HepG2 (cell line): ENCODE results near the gene GPS1. TPM values are rescaled to one million over a fixed set of nuclear protein-coding genes. Genes with fewer than 3 reads are reported as not detected.

Experiments used
- EP300 ChIP-seq, 3 experiments: sonication (generic) in 1 of 3; formaldehyde crosslinking in 1 of 3; IDR thresholded peaks; 2 replicates each; pipeline versions ENCODE4 v1.5.1 to v1.6.1; 2011 to 2020; ENCODE audit warnings: low read depth in 2 of 3, low read length in 2 of 3, borderline replicate concordance in 1 of 3, improper control_type of control experiment in 1 of 3, mild to moderate bottlenecking in 1 of 3, missing genetic modification reagents in 1 of 3, moderate library complexity in 1 of 3
- GTF3A ChIP-seq: sonication (generic); formaldehyde crosslinking; conservative IDR thresholded peaks from 2 replicates; pipeline ENCODE4 v1.4.0; 2020; ENCODE audit warnings: mild to moderate bottlenecking, missing genetic modification reagents
- IKZF1 ChIP-seq: fragments of 450-650 bp; IDR thresholded peaks from 2 replicates; pipeline ENCODE4 v1.7.1; 2016
- JUNB ChIP-seq: sonication (generic); formaldehyde crosslinking; IDR thresholded peaks from 2 replicates; pipeline ENCODE4 v1.8.0; 2022; ENCODE audit warnings: missing genetic modification reagents, mild to moderate bottlenecking, borderline replicate concordance
- MAZ ChIP-seq, 2 experiments: sonication (generic) in 1 of 2; formaldehyde crosslinking in 1 of 2; IDR thresholded peaks; 2 replicates each; pipeline versions ENCODE4 v1.5.0 to v1.6.1; 2012 to 2020; ENCODE audit warnings: low read depth in 2 of 2, mild to moderate bottlenecking in 2 of 2, borderline replicate concordance in 1 of 2, improper control_type of control experiment in 1 of 2, low read length in 1 of 2, missing genetic modification reagents in 1 of 2, moderate library complexity in 1 of 2
- MEIS1 ChIP-seq: sonication (generic); formaldehyde crosslinking; IDR thresholded peaks from 2 replicates; pipeline ENCODE4 v1.9.0; 2021; ENCODE audit warnings: mild to moderate bottlenecking, missing genetic modification reagents, moderate library complexity, borderline replicate concordance
- MIER3 ChIP-seq: IDR thresholded peaks from 2 replicates; pipeline ENCODE4 v1.6.1; 2016; ENCODE audit warnings: missing compliant biosample characterization, borderline replicate concordance
- PAX8 ChIP-seq: sonication (generic); formaldehyde crosslinking; IDR thresholded peaks from 2 replicates; pipeline ENCODE4 v1.8.0; 2022; ENCODE audit warnings: mild to moderate bottlenecking, missing genetic modification reagents, borderline replicate concordance
- POLR2G ChIP-seq: fragments of 200-400 bp; formaldehyde crosslinking; IDR thresholded peaks from 2 replicates; pipeline ENCODE4 v1.6.1; 2018; ENCODE audit warnings: mild to moderate bottlenecking, low read depth, low read length, moderate library complexity
- SOX6 ChIP-seq, 2 experiments: fragments of 450-650 bp in 1 of 2; sonication (generic) in 1 of 2; formaldehyde crosslinking in 1 of 2; IDR thresholded peaks; 2 replicates each; pipeline versions ENCODE4 v1.4.0 to v1.6.1; 2017 to 2020; ENCODE audit warnings: antibody characterized with exemption in 1 of 2, mild to moderate bottlenecking in 1 of 2, missing genetic modification reagents in 1 of 2
- ZBTB21 ChIP-seq: sonication (generic); formaldehyde crosslinking; IDR thresholded peaks from 2 replicates; pipeline ENCODE4 v1.4.0; 2020; ENCODE audit warnings: missing genetic modification reagents
- ZBTB7A ChIP-seq: sonication (generic); formaldehyde crosslinking; IDR thresholded peaks from 2 replicates; pipeline ENCODE4 v1.8.0; 2022; ENCODE audit warnings: mild to moderate bottlenecking, missing genetic modification reagents
- ZNF205 ChIP-seq: IDR thresholded peaks from 2 replicates; pipeline ENCODE4 v1.6.1; 2018; ENCODE audit warnings: missing biosample characterization, missing genetic modification reagents
- ZNF329 ChIP-seq: sonication (generic); formaldehyde crosslinking; IDR thresholded peaks from 2 replicates; pipeline ENCODE4 v1.9.0; 2021; ENCODE audit warnings: low read depth, mild to moderate bottlenecking, missing genetic modification reagents
- ZNF354B ChIP-seq: sonication (generic); formaldehyde crosslinking; IDR thresholded peaks from 2 replicates; pipeline ENCODE4 v1.8.0; 2022; ENCODE audit warnings: mild to moderate bottlenecking, missing genetic modification reagents
- ZNF549 ChIP-seq: sonication (generic); formaldehyde crosslinking; IDR thresholded peaks from 2 replicates; pipeline ENCODE4 v1.5.0; 2020; ENCODE audit warnings: missing genetic modification reagents
- ZNF570 ChIP-seq: sonication (generic); formaldehyde crosslinking; IDR thresholded peaks from 2 replicates; pipeline ENCODE4 v1.4.0; 2020; ENCODE audit warnings: mild to moderate bottlenecking, missing genetic modification reagents, borderline replicate concordance
- ZNF598 ChIP-seq: sonication (generic); formaldehyde crosslinking; IDR thresholded peaks from 2 replicates; pipeline ENCODE4 v1.5.1; 2020; ENCODE audit warnings: mild to moderate bottlenecking, missing genetic modification reagents, borderline replicate concordance
- ZSCAN29 ChIP-seq: sonication (generic); formaldehyde crosslinking; conservative IDR thresholded peaks from 2 replicates; pipeline ENCODE4 v1.4.0; 2020; ENCODE audit warnings: mild to moderate bottlenecking, missing genetic modification reagents
- polyA plus RNA-seq, 8 experiments: library from polyadenylated mRNA; depleted of rRNA in 3 of 8; stranded (reverse) in 7 of 8; unstranded in 1 of 8; fragments of >200 nt; fragmentation: Illumina TruSeq in 4 of 8; extraction: Trizol in 4 of 8; gene quantifications; 2 replicates each; pipeline versions ENCODE4 v1.2.1 to v1.2.3, GENCODE V29; 2011 to 2016; ENCODE audit warnings: low read depth in 4 of 8, missing spikeins in 1 of 8, mixed read lengths in 1 of 8; ENCODE audit not compliant: insufficient read depth in 1 of 8
- total RNA-seq, 5 experiments: library from RNA; depleted of rRNA; stranded (reverse); fragments of >200 nt; fragmentation: Illumina TruSeq; extraction: Trizol; gene quantifications; 2 replicates each; pipeline ENCODE4 v1.2.3, GENCODE V29; 2016; ENCODE audit warnings: low read depth in 1 of 5
- TF ChIP-seq, protein P1 (sequence below): sonication (generic); formaldehyde crosslinking; IDR thresholded peaks from 2 replicates; pipeline ENCODE4 v1.5.1; 2020; ENCODE audit warnings: missing genetic modification reagents, mild to moderate bottlenecking, borderline replicate concordance
- TF ChIP-seq, protein P2 (sequence below): IDR thresholded peaks from 2 replicates; pipeline ENCODE4 v1.6.1; 2016; ENCODE audit warnings: missing biosample characterization, missing genetic modification reagents, low read depth
- TF ChIP-seq, protein P3 (sequence below): sonication (generic); formaldehyde crosslinking; IDR thresholded peaks from 2 replicates; pipeline ENCODE4 v1.5.1; 2020; ENCODE audit warnings: mild to moderate bottlenecking, moderate library complexity, missing genetic modification reagents
- TF ChIP-seq, protein P4 (sequence below): sonication (generic); formaldehyde crosslinking; IDR thresholded peaks from 2 replicates; pipeline ENCODE4 v1.8.1; 2023; ENCODE audit warnings: mild to moderate bottlenecking, missing genetic modification reagents, borderline replicate concordance

The GPS1 gene
- total and polyA plus RNA-seq, 2 of the 13 experiments (the other 11 are each of a cell fraction or from before 2014, with no cell fraction given): 124 to 128 TPM

DNA sequence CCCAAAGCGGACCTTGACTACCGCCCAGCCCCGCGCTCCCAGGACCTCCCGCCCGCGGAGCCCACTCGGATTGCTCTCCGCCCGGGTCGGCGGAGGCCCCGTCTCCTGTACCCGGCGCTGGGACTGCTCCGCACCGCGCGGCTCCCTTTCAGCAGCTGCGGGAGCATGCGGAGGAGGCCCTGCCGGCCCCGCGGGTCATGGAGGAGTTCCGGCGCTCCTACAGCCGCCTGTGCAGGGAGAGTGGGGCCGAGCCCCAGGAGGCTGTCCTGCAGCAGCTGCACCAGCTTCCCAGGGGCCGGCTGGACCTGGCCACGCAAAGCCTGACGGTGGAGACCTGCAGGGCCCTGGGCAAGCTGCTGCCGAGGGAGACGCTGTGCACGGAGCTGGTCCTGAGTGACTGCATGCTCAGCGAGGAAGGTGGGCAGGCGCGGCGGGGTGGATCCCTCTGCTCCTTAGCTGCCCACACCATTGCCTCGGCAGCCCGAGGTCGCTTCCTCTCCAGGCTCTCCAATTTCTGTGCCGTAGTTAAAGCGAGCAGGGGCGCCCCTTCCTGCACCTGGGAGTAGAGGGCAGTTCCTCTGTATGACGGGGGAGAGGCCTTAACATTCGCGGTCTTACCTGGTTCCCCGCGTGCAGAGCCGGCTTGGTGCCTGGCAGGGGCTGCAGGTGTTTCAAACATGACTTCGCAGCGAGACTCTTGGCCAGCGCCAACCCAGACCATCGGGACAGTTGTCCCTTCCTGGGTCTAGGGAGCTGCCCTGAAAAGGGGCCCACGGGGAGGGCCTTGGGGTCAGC is 28.1 kb upstream of the GPS1 start (continued):
- TF ChIP-seq, protein P1, sequence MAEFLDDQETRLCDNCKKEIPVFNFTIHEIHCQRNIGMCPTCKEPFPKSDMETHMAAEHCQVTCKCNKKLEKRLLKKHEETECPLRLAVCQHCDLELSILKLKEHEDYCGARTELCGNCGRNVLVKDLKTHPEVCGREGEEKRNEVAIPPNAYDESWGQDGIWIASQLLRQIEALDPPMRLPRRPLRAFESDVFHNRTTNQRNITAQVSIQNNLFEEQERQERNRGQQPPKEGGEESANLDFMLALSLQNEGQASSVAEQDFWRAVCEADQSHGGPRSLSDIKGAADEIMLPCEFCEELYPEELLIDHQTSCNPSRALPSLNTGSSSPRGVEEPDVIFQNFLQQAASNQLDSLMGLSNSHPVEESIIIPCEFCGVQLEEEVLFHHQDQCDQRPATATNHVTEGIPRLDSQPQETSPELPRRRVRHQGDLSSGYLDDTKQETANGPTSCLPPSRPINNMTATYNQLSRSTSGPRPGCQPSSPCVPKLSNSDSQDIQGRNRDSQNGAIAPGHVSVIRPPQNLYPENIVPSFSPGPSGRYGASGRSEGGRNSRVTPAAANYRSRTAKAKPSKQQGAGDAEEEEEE (CRISPR knock-in tag): no peak
- peak; percentile 38 for TF ChIP-seq POLR2G
- TF ChIP-seq ZNF354B (CRISPR knock-in tag): 0 out of 2 replicates have a peak, but pooled peaks have one; percentile 59
- TF ChIP-seq EP300 (IDR thresholded peaks at IDR 0.05; ENCODE audit: low read depth in 2 of 2, low read length in 2 of 2): no peak
- no peak for TF ChIP-seq EP300 (CRISPR knock-in tag; IDR thresholded peaks at IDR 0.05; ENCODE audit: borderline replicate concordance)
- TF ChIP-seq ZBTB21 (CRISPR knock-in tag): no peak
- TF ChIP-seq ZNF549 (CRISPR knock-in tag): no peak
- TF ChIP-seq PAX8 (CRISPR knock-in tag): no peak
- no peak for TF ChIP-seq JUNB
- no peak for TF ChIP-seq GTF3A (CRISPR knock-in tag)
- no peak for TF ChIP-seq ZNF329 (CRISPR knock-in tag)
- TF ChIP-seq IKZF1: no peak
- 0 out of 2 replicates have a peak, but pooled peaks have one; percentile 62 for TF ChIP-seq ZNF570 (CRISPR knock-in tag)
- 0 out of 2 replicates have a peak, but pooled peaks have one; percentile 6 for TF ChIP-seq ZSCAN29 (CRISPR knock-in tag)
- no peak for TF ChIP-seq SOX6 (IDR thresholded peaks at IDR 0.05)
- no peak for TF ChIP-seq SOX6 (CRISPR knock-in tag; IDR thresholded peaks at IDR 0.05)
- no peak for TF ChIP-seq ZNF598
- TF ChIP-seq ZBTB7A: no peak
- TF ChIP-seq MAZ (IDR thresholded peaks at IDR 0.05; ENCODE audit: borderline replicate concordance, low read depth, low read length): no peak
- TF ChIP-seq MAZ (CRISPR knock-in tag; IDR thresholded peaks at IDR 0.05; ENCODE audit: low read depth): peak; percentile 29
- TF ChIP-seq ZNF205 (CRISPR knock-in tag): no peak
- TF ChIP-seq, protein P2, sequence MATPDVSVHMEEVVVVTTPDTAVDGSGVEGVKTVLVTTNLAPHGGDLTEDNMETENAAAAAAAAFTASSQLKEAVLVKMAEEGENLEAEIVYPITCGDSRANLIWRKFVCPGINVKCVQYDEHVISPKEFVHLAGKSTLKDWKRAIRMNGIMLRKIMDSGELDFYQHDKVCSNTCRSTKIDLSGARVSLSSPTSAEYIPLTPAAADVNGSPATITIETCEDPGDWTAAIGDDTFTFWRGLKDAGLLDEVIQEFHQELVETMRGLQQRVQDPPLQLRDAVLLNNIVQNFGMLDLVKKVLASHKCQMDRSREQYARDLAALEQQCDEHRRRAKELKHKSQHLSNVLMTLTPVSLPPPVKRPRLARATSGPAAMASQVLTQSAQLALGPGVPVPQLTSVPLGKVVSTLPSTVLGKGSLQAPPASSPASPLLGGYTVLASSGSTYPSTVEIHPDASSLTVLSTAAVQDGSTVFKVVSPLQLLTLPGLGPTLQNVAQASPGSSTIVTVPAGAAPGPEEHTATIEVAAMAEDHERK (CRISPR knock-in tag): no peak
- TF ChIP-seq MIER3: no peak; the same call in 1 of the 2 replicates
- TF ChIP-seq, protein P3, sequence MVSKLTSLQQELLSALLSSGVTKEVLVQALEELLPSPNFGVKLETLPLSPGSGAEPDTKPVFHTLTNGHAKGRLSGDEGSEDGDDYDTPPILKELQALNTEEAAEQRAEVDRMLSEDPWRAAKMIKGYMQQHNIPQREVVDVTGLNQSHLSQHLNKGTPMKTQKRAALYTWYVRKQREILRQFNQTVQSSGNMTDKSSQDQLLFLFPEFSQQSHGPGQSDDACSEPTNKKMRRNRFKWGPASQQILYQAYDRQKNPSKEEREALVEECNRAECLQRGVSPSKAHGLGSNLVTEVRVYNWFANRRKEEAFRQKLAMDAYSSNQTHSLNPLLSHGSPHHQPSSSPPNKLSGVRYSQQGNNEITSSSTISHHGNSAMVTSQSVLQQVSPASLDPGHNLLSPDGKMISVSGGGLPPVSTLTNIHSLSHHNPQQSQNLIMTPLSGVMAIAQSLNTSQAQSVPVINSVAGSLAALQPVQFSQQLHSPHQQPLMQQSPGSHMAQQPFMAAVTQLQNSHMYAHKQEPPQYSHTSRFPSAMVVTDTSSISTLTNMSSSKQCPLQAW (CRISPR knock-in tag): no peak
- TF ChIP-seq, protein P4, sequence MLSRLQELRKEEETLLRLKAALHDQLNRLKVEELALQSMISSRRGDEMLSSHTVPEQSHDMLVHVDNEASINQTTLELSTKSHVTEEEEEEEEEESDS (CRISPR knock-in tag): no peak
- TF ChIP-seq MEIS1 (CRISPR knock-in tag): 0 out of 2 replicates have a peak, but pooled peaks have one; percentile 35
